NCI-H446 (cell line): ENCODE data around the gene ZNF746.
"Not testable (repeated sequence)": the region's sequence is repeated elsewhere in the genome, so short reads cannot be mapped to it uniquely, and the experiment has no call there.

Experiments used
- DNase-seq, 2 experiments: peaks; one replicate each; lab custom pipeline; 2025; lab: John Stamatoyannopoulos, UW

Gene ZNF746

DNA sequence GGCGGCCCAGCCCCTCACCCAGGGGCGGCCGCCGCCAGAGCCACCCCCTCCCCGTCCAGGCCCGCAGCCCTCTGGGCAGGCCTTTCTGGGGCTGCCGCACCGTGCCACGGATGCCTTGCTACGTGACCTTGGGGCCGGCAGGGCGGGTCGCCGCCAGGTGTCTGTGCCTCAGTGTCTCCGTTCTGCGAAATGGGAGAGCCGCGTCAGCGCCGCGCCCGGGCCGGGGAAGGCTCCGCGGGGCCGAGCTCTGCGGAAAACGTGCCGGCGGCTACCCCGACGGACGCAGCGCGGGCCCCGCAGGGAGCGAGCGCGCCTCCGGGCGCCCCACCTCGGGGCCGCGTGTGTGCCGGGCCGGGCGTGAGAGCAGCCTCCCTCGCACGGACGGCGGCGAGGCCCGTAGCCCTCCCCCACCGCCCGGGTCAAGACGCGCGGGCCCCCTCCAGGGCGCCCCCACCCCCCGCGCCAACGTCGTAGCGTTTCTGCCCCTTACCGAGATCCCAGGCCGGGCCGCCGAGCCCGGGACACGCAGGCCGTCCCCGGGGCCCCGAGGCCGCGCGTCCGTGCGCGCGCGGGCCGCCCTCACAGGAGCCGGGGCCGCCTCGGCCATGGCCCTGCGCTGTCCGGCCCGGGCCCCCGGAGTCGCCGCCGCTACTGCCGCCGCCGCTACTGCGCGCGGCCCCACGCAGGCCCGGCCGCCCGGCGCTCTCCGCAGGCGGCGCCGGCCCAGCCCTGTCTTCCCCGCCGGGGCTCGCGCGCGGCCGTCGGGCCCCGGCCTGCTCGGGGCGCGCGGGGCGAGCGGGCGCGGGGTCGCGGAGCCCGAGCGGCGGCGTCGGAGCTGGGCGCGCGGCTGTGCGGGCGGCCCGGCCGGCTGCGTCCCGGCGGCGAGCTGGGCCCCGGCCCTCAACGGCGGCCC, 37.8 kb downstream of the ZNF746 start:
- no peak for DNase-seq

GRCh38 chr7:149459201-149459539, 38.4 kb downstream of the ZNF746 start:
- DNase-seq = no peak

GRCh38 chr7:149458235-149458634, 39.4 kb downstream of the ZNF746 start:
- DNase-seq = no peak

- no peak for DNase-seq
Measured at GRCh38 chr7:149457766-149458165, 39.8 kb downstream of the ZNF746 start.

DNA sequence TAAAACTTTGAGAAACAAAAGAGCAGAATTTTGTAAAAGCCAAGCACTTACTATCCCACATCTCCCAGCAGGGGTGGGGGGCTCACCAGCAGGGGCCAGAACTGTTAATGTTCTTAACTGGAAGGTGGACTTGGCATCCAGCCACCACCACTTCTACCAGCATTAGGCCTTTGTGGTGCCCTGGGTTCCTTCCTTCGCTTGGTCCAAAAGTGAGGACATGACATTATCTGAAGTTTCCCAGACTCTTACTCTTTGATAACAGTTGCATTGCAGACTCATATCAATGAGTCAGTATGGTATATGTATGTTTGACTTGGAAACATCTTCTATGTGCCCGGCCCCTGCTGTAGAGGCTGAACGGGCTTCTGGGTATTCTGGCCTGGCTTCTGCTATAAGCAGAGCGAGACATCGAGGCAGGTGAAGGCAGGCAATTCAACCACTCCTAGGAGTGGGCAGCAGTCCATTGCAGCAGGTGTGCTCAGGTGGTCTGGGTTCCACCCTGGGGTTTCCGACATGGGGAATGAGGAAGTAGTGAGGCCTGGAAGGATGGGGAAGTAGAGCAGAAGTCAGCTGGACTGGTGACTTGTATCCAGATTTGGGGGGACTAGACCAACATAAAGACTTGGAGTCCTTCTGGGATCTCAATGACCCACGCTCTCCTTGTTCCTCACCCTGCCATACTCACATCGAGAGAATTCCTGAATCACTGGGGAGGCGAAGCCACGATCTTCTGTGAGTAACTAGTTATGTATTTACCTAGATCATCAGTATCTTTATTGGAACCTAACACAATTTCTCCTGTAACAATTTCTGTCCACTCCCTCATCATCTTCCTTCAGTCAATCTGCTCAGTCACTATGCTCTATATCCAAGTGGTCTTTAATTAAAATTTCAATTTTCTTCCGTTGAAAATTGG, 40.8 kb downstream of the ZNF746 start:
- no peak for DNase-seq

DNA sequence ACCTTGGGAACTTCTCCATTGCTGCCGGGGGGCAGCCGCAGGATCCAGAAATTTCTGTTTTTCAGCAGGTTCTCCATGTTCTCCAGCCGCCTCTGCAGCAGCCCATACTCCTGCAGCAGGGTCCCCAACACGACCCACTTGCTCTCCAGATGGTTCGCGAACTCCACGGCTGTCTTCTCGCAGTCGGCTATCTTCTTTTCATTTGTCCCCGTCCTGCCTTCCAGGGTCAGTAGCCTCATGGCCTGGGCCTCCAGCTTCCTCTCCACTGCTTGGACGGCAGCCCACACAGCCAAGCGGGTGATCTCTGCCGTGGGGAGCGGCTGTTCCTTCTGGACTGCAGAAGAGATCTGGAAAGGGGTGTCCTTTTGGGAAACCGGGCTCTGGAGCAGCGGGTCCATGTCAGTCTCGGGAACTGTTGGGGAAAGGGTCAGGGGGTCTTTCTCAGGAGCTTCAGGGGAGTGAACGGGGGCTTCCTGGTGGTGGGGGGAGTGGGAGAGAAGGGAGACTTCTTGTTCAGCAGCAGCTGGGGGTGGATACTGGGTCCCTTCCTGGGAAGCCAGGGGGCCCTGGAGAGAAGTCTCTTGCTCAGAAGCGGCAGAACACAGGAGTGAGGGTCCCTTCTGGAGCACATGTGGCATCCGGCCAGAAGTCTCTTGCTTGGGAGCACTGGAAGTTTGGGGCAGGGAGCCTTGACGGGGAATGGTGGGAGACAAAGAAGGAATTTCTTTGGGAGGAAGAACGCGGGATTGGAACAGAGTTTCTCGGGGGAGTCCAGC, 42.2 kb downstream of the ZNF746 start:
- no peak for DNase-seq

- no peak for DNase-seq
Measured at GRCh38 chr7:149454750-149455149, 42.9 kb downstream of the ZNF746 start.

DNA sequence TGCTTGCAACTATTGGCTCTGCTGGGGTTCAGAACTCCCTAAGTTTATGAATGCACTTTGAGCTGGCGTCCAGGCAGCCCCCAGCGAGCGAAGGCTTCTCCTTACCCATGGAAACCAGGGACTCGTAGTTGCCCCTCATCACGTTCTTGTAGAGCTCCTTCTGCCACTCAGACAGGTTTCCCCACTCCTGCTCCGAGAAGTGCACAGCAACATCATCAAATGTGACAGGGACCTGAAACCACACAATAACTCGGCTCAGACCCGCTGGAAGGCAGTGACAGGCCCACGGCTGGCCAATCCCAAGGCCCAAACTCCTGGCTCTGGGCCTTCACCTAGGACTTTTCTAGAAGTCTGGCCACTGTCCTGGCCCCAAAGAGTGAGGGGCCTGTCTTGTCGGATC, 43.6 kb downstream of the ZNF746 start:
- DNase-seq = no peak

- no peak for DNase-seq
Measured at GRCh38 chr7:149450821-149451220, 46.8 kb downstream of the ZNF746 start.

DNA sequence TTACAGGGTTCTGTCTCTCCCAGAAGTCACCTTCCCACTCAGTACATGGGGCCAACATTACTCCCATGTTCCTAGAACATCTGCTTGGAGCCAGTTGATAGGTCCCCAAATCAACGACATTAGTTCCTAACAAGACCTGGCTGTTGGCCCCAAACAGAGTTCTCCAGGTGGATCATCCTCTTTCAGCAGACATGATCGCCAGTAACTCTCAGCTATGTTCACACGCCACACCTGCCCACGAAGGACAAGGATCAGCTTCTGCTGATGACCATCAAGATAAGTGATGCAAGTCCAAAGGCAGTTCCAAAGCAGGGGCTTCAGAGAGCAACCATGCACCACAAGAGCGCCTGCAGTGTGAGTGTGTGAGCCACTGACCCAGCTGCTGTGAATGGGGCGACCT, 47.7 kb downstream of the ZNF746 start:
- no peak for DNase-seq

DNA sequence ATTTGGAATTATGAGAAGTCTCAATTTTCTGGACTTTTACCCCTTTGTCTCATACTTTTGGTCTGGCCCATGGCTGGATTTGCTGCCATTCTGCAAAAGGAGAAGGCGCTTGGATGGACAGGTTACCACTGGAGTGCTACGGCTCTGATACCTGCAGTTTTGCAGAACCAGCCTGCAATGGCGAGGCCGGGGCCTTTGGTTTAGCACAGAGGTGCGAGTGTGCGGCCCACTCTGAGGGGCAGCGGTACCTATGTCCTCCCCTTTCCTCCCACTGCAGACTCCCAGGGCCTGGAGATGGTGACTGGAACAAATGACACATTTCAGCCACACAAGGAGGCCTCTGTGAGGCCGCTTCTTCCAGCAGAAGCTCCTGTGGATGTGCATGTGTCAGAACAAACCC, 48.6 kb downstream of the ZNF746 start:
- DNase-seq = no peak

DNA sequence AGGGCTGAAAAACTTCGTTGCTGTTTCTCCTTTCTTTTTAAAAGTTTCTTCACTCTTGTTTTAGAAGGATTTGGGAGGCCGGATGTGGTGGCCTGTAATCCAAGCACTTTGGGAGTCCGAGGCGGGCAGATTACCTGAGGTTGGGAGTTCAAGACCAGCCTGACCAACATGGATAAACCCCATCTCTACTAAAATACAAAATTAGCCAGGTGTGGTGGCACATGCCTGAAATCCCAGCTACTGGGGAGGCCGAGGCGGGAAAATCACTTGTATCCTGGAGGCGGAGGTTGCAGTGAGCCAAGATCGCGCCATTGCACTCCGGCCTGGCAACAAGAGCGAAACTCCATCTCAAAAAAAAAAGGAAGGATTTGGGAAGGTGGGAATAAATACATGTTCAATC, 51.6 kb downstream of the ZNF746 start:
- not testable (repeated sequence) for DNase-seq

DNA sequence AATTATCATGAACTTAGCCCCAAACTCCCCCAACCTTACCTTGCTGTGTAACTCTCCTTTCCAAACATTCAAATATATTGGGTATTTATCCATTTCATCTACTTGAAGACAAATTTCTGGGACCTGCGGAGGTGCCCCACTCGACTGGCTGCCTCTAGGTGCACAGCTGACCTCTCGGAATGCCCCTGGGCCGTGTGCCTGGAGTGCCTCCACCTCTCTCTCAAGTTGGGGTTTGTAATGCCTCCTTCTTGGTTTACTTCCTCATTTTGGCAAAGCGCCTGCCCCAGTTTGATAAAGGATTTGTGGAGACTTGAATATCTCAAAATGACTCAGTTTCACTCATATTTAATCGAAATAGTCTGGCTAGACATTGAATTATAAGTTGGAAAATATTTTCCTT, 53.3 kb downstream of the ZNF746 start:
- no peak for DNase-seq

- DNase-seq = no peak
Measured at GRCh38 chr7:149443523-149443922, 54.1 kb downstream of the ZNF746 start.

DNA sequence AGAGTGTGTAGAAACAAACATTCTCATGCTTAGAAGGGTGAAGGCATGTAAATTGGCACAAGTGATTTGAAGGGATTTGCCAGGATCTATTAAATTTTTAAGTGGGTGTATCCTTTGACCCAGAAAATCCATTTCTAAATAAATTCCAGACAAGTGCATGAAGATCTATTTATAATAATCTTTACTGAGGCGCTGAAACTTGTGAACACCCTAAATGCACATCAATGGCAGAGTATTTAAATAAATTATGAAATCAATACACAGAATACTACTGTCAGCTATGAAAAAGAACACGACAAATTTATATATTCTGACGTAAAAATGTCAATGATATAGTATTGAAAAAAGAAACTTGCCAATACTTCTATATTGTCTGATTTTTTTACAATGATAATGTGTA, 54.7 kb downstream of the ZNF746 start:
- no peak for DNase-seq

GRCh38 chr7:149440222-149440621, 57.4 kb downstream of the ZNF746 start:
- DNase-seq = no peak

DNA sequence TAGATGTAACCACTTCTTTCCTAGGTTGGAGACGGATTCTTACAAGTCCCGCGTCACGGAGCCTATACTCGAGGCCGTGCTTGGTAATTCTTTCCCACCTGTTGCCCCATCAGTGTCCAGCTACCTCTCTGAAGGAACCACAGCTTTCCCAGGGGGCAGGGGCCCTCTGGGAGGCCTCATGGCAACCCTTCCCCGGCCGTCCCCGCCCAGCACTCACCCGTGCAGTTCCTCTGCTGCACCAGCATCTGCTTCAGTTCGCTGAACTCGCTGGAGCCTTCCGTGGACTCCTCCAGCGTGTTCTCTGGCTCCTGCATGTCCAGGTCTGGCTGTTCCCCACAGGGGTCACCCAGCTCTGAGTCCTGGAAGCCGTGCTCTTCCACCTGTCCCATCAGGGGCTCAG, 61.3 kb downstream of the ZNF746 start:
- no peak for DNase-seq

- no peak for DNase-seq
Measured at GRCh38 chr7:149433124-149433523, 64.5 kb downstream of the ZNF746 start.

GRCh38 chr7:149432121-149432691, 65.4 kb downstream of the ZNF746 start:
- no peak for DNase-seq

GRCh38 chr7:149431486-149432120, 66.0 kb downstream of the ZNF746 start:
- DNase-seq = no peak

GRCh38 chr7:149430192-149430591, 67.4 kb downstream of the ZNF746 start:
- DNase-seq = no peak
